Liver (tissue), 9 donors: ENCODE data around the gene WNK2. TPM values are rescaled to one million over a fixed set of nuclear protein-coding genes. Genes with fewer than 3 reads are reported as not detected.

Experiments used
- DNase-seq: peaks from one replicate; pipeline ENCODE4 v3.0.0-alpha.2; 2017; ENCODE audit warnings: low spot score
- H3K27ac ChIP-seq, 2 donors: one replicate each; pipeline ENCODE4 v1.7.0; 2013; ENCODE audit warnings: inconsistent platforms in 2 of 2, low read length in 2 of 2, control low read depth in 1 of 2, low read depth in 1 of 2, mild to moderate bottlenecking in 1 of 2
- H3K27me3 ChIP-seq, 4 donors: one replicate each; pipeline versions ENCODE4 v1.6.1 to v1.7.0; 2013; ENCODE audit warnings: low read length in 3 of 4, inconsistent platforms in 1 of 4, mild to moderate bottlenecking in 1 of 4, moderate library complexity in 1 of 4; ENCODE audit not compliant: control insufficient read depth in 4 of 4, insufficient read depth in 4 of 4
- H3K36me3 ChIP-seq, 4 donors: one replicate each; pipeline versions ENCODE4 v1.6.1 to v1.7.0; 2013; ENCODE audit warnings: low read length in 3 of 4, mild to moderate bottlenecking in 3 of 4, low read depth in 1 of 4, moderate library complexity in 1 of 4; ENCODE audit not compliant: control insufficient read depth in 4 of 4, insufficient read depth in 3 of 4
- H3K4me1 ChIP-seq, 4 donors: one replicate each; pipeline versions ENCODE4 v1.6.1 to v1.7.0; 2013; ENCODE audit warnings: low read length in 3 of 4, mild to moderate bottlenecking in 3 of 4, moderate library complexity in 1 of 4; ENCODE audit not compliant: control insufficient read depth in 4 of 4, insufficient read depth in 4 of 4
- H3K4me3 ChIP-seq, 3 donors: one replicate each; pipeline versions ENCODE4 v1.6.1 to v1.7.0; 2013; ENCODE audit warnings: low read length in 3 of 3, control low read depth in 1 of 3, low read depth in 1 of 3, mild to moderate bottlenecking in 1 of 3
- H3K9ac ChIP-seq, 2 donors: one replicate each; pipeline ENCODE4 v1.7.0; 2013; ENCODE audit warnings: low read length in 2 of 2, mild to moderate bottlenecking in 2 of 2, moderate library complexity in 2 of 2, control low read depth in 1 of 2, low read depth in 1 of 2
- H3K9me3 ChIP-seq, 4 donors: one replicate each; pipeline versions ENCODE4 v1.6.1 to v1.7.0; 2013; ENCODE audit warnings: low read length in 3 of 4; ENCODE audit not compliant: control insufficient read depth in 4 of 4
- ATF3 ChIP-seq: IDR thresholded peaks from 2 replicates; pipeline ENCODE4 v1.6.1; 2016; ENCODE audit warnings: antibody characterized with exemption
- EGR1 ChIP-seq, 2 donors: IDR thresholded peaks; 2 replicates each; pipeline ENCODE4 v1.6.1; 2016 to 2018; ENCODE audit warnings: antibody characterized with exemption in 2 of 2, low read depth in 2 of 2
- FOXA1 ChIP-seq: IDR thresholded peaks from 2 replicates; pipeline ENCODE4 v1.6.1; 2016; ENCODE audit warnings: antibody characterized with exemption
- FOXA2 ChIP-seq: IDR thresholded peaks from 2 replicates; pipeline ENCODE4 v1.6.1; 2016; ENCODE audit warnings: antibody characterized with exemption
- GABPA ChIP-seq, 2 donors: IDR thresholded peaks in 1 of 2; conservative IDR thresholded peaks in 1 of 2; 2 replicates each; pipeline ENCODE4 v1.6.1; 2016; ENCODE audit warnings: antibody characterized with exemption in 2 of 2, mild to moderate bottlenecking in 1 of 2, moderate library complexity in 1 of 2
- HNF4A ChIP-seq, 2 donors: conservative IDR thresholded peaks; 2 replicates each; pipeline ENCODE4 v1.6.1; 2016; ENCODE audit warnings: antibody characterized with exemption in 2 of 2, mild to moderate bottlenecking in 2 of 2
- HNF4G ChIP-seq: IDR thresholded peaks from 2 replicates; pipeline ENCODE4 v1.6.1; 2016; ENCODE audit warnings: antibody characterized with exemption
- RAD21 ChIP-seq, 2 donors: IDR thresholded peaks; 2 replicates each; pipeline ENCODE4 v1.6.1; 2016; ENCODE audit warnings: antibody characterized with exemption in 2 of 2, mild to moderate bottlenecking in 2 of 2
- REST ChIP-seq: IDR thresholded peaks from 2 replicates; pipeline ENCODE4 v1.6.1; 2016; ENCODE audit warnings: antibody characterized with exemption, mild to moderate bottlenecking
- SP1 ChIP-seq: IDR thresholded peaks from 2 replicates; pipeline ENCODE4 v1.6.1; 2018; ENCODE audit warnings: antibody characterized with exemption, mild to moderate bottlenecking
- TAF1 ChIP-seq: conservative IDR thresholded peaks from 2 replicates; pipeline ENCODE4 v1.6.1; 2016; ENCODE audit warnings: antibody characterized with exemption, mild to moderate bottlenecking
- YY1 ChIP-seq: IDR thresholded peaks from 2 replicates; pipeline ENCODE4 v1.6.1; 2016; ENCODE audit warnings: antibody characterized with exemption, mild to moderate bottlenecking
- ZBTB33 ChIP-seq: IDR thresholded peaks from 2 replicates; pipeline ENCODE4 v1.6.1; 2016; ENCODE audit warnings: antibody characterized with exemption
- WGBS: extraction: QIAGEN DNeasy Blood & Tissue Kit; methylation state at CpG from one replicate; pipeline ENCODE4 v1.1.7; 2013; 5-methylcytosine and 5-hydroxymethylcytosine counted together
- polyA plus RNA-seq, 2 donors: library from polyadenylated mRNA; stranded (reverse) in 1 of 2; unstranded in 1 of 2; fragments of 200-250 nt in 1 of 2; fragments of >200 nt in 1 of 2; fragmentation: Nextera tagmentation in 1 of 2; extraction: Ambion mirVana in 1 of 2; gene quantifications; one replicate each; pipeline versions ENCODE4 v1.2.1 to v1.2.3, GENCODE V29; 2013 to 2015
- total RNA-seq, 2 donors: library from RNA; depleted of rRNA; stranded (reverse); fragments of >200 nt; gene quantifications; one replicate each; pipeline ENCODE4 v1.2.3, GENCODE V29; 2014
- TF ChIP-seq, protein P1 (sequence below): fragments of 150-350 bp; IDR thresholded peaks from 2 replicates; pipeline ENCODE4 v1.5.1; 2017; ENCODE audit warnings: improper control_type of control experiment, low read depth, low read length; ENCODE audit not compliant: missing input control
- TF ChIP-seq, protein P2 (sequence below): IDR thresholded peaks from 2 replicates; pipeline ENCODE4 v1.6.1; 2016; ENCODE audit warnings: antibody characterized with exemption
- donor health status: healthy.
- donor health status: healthy.
- donor health status: healthy.
- donor health status: healthy.
- donor health status: healthy.

The WNK2 gene
- total and polyA plus RNA-seq, 4 donors: 0.65 to 4.4 (median 1.7) TPM

DNA sequence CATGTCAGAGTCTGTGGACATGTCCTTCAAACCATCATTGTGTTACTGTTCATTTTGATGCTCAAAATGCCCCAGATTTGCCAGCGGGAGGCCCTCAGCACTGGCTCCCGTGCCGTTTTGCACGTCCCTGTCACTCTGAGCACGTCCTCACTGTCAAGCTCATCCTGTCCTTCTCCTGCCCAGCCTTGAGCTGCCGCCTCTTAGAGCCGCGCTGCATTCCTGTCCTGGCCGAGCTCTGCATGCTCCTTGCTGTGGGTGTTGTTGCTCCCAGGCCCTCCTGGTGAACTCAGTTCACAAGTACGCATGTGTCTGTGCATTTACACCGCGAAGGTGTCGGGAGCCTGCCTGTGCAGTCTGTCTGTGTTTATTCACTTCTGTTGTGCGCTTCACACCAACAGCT is 62.2 kb downstream of the WNK2 start:
- no peak for TF ChIP-seq HNF4A (conservative IDR thresholded peaks at IDR 0.05)
- TF ChIP-seq FOXA2: no peak
- no peak for TF ChIP-seq EGR1 (IDR thresholded peaks at IDR 0.05; ENCODE audit: low read depth in 2 of 2)
- TF ChIP-seq, protein P1, sequence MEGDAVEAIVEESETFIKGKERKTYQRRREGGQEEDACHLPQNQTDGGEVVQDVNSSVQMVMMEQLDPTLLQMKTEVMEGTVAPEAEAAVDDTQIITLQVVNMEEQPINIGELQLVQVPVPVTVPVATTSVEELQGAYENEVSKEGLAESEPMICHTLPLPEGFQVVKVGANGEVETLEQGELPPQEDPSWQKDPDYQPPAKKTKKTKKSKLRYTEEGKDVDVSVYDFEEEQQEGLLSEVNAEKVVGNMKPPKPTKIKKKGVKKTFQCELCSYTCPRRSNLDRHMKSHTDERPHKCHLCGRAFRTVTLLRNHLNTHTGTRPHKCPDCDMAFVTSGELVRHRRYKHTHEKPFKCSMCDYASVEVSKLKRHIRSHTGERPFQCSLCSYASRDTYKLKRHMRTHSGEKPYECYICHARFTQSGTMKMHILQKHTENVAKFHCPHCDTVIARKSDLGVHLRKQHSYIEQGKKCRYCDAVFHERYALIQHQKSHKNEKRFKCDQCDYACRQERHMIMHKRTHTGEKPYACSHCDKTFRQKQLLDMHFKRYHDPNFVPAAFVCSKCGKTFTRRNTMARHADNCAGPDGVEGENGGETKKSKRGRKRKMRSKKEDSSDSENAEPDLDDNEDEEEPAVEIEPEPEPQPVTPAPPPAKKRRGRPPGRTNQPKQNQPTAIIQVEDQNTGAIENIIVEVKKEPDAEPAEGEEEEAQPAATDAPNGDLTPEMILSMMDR: no peak
- TF ChIP-seq ATF3: no peak
- no peak for TF ChIP-seq GABPA (IDR thresholded peaks at IDR 0.05 in 1 of 2, conservative IDR thresholded peaks at IDR 0.05 in 1 of 2)
- no peak for TF ChIP-seq REST
- TF ChIP-seq HNF4G: no peak
- TF ChIP-seq ZBTB33: no peak
- TF ChIP-seq FOXA1: no peak
- TF ChIP-seq, protein P2, sequence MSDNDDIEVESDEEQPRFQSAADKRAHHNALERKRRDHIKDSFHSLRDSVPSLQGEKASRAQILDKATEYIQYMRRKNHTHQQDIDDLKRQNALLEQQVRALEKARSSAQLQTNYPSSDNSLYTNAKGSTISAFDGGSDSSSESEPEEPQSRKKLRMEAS: no peak
- no peak for TF ChIP-seq SP1
- no peak for TF ChIP-seq YY1
- TF ChIP-seq TAF1: no peak
- peaks cover 0 to 3% (median 0%) of the 10 kb centered on the region in 4 donors for H3K27me3 ChIP-seq
- no peaks in the 10 kb centered on the region for H3K4me1 ChIP-seq
- no peaks in the 10 kb centered on the region for H3K36me3 ChIP-seq
- H3K4me3 ChIP-seq: no peak overlapping the region
- no peaks in the 10 kb centered on the region for H3K9me3 ChIP-seq
- no peak overlapping the region for H3K27ac ChIP-seq
- no peak overlapping the region for H3K9ac ChIP-seq
- no peak for DNase-seq
- 90% methylated on average over 14 of the region's 14 CpGs for WGBS

- no peak for DNase-seq
- 91% methylated on average over 7 of the region's 7 CpGs for whole genome bisulfite sequencing
- H3K27me3 ChIP-seq: peaks cover 0 to 3% (median 0%) of the 10 kb centered on the region in 4 donors
- H3K4me3 ChIP-seq: no peak overlapping the region
- TF ChIP-seq FOXA2: no peak
- TF ChIP-seq SP1: no peak
- no peak for TF ChIP-seq ATF3
- TF ChIP-seq RAD21 (IDR thresholded peaks at IDR 0.05): no peak
- TF ChIP-seq, protein P2: no peak
- no peaks in the 10 kb centered on the region for H3K4me1 ChIP-seq
- H3K9ac ChIP-seq: no peak overlapping the region
- no peaks in the 10 kb centered on the region for H3K36me3 ChIP-seq
- H3K27ac ChIP-seq: no peak overlapping the region
- H3K9me3 ChIP-seq: no peaks in the 10 kb centered on the region
Observed at GRCh38 chr9:93246526-93246925, 62.6 kb downstream of the WNK2 start.
